Osteocyte (in vitro differentiated cells): Measurements from ENCODE around the gene CDC34. TPM values are rescaled to one million over a fixed set of nuclear protein-coding genes. Genes with fewer than 3 reads are reported as not detected.
A peak's percentile ranks its signal among the peaks of the same experiment; 100 is the strongest.

Source experiments
- DNase-seq: peaks from one replicate; pipeline ENCODE4 v3.0.0; 2021; ENCODE audit warnings: mixed read lengths; ENCODE audit not compliant: unreplicated experiment; ENCODE audit errors: extremely low spot score
- H3K27ac Mint-ChIP-seq: one replicate; pipeline ENCODE4 v1.8.0; 2021; ENCODE audit warnings: mild to moderate bottlenecking, mixed read lengths; ENCODE audit not compliant: unreplicated experiment
- H3K27me3 Mint-ChIP-seq: one replicate; pipeline ENCODE4 v1.8.0; 2021; ENCODE audit warnings: mixed read lengths; ENCODE audit not compliant: unreplicated experiment
- H3K36me3 Mint-ChIP-seq: one replicate; pipeline ENCODE4 v1.8.0; 2021; ENCODE audit warnings: mixed read lengths; ENCODE audit not compliant: unreplicated experiment
- H3K4me1 Mint-ChIP-seq: one replicate; pipeline ENCODE4 v1.8.0; 2021; ENCODE audit warnings: mixed read lengths; ENCODE audit not compliant: unreplicated experiment
- H3K4me3 Mint-ChIP-seq: one replicate; pipeline ENCODE4 v1.8.0; 2021; ENCODE audit warnings: mild to moderate bottlenecking, moderate library complexity, mixed read lengths; ENCODE audit not compliant: unreplicated experiment
- H3K9me3 Mint-ChIP-seq: one replicate; pipeline ENCODE4 v1.8.0; 2021; ENCODE audit warnings: mixed read lengths; ENCODE audit not compliant: unreplicated experiment
- CTCF ChIP-seq: fragments of 200-600 bp; sonication (generic); IDR thresholded peaks from 2 replicates; pipeline ENCODE4 v1.5.0; 2021; ENCODE audit warnings: antibody characterized with exemption, mild to moderate bottlenecking, moderate library complexity
- total RNA-seq: library from RNA; stranded (reverse); gene quantifications from 2 replicates; pipeline ENCODE4 v1.2.1, GENCODE V29; 2021

CDC34 gene
- total RNA-seq, 1 donor from 2014 or later, result 65.3 TPM

- peaks cover 29% of the 10 kb centered on the region for H3K4me1 Mint-ChIP-seq
- H3K4me3 Mint-ChIP-seq, result peak within 1 kb of the TSS; percentile 84
- H3K27ac Mint-ChIP-seq, result peak within 1 kb of the TSS; percentile 96
- peaks cover 4% of the 10 kb centered on the region for H3K36me3 Mint-ChIP-seq
- peak; percentile 99 for DNase-seq
- no peaks in the 10 kb centered on the region for H3K27me3 Mint-ChIP-seq
- no peaks in the 10 kb centered on the region for H3K9me3 Mint-ChIP-seq
- TF ChIP-seq CTCF, result no peak
Measured at GRCh38 chr19:507286-508203, 24.0 kb upstream of the CDC34 start, which contains the start of gene TPGS1. Gene TPGS1 (plus strand): TSS chr19:507497. CDS start chr19:507507, 10 bp downstream.

- no peak for TF ChIP-seq CTCF
- H3K4me3 Mint-ChIP-seq, result peak overlapping the region; percentile 84
- no peak for DNase-seq
- H3K9me3 Mint-ChIP-seq, result no peaks in the 10 kb centered on the region
- peaks cover 29% of the 10 kb centered on the region for H3K4me1 Mint-ChIP-seq
- no peaks in the 10 kb centered on the region for H3K27me3 Mint-ChIP-seq
- H3K36me3 Mint-ChIP-seq, result peaks cover 4% of the 10 kb centered on the region
- peak overlapping the region; percentile 68 for H3K27ac Mint-ChIP-seq
Measured at GRCh38 chr19:508204-509150, 23.1 kb upstream of the CDC34 start.

- no peaks in the 10 kb centered on the region for H3K9me3 Mint-ChIP-seq
- peak overlapping the region; percentile 65 for H3K27ac Mint-ChIP-seq
- peak overlapping the region; percentile 55 for H3K4me3 Mint-ChIP-seq
Measured at GRCh38 chr19:510606-511100, 20.9 kb upstream of the CDC34 start.

DNA sequence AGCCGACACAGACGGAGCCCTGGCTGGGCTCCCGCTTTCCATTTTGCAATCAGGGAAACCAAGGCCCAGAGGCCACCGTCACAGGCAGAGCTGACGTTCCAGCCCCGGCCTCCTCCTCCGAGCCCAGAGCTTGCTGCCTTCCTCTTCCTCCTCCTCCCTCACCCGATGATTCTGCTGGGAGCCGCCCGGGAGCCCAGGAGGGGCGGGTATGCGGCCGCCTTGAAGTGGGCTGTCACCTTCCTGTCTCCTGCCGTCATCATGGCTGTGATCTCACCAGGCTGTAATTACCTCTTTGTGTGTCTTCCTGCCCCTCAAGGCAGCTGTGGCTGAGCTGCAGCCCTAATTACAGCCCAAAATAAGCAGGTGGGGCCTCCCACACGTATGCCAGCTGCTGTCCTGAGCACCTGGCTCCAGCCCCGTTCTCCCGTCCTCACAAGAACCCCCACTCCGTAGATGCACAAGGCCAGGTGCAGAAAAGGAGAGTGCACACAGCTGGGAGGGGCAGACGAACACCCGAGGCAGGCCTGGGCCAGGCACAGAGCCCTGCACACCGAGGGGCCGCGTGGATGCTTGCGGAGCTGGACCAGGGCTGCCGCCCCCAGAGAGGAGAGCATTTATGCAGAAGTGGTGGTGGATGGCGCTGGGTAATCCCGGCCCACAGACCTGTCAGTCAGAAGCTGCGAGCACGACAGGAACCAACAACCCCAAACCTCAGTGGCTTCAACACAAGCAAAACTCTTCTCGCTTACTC, 20.3 kb upstream of the CDC34 start:
- TF ChIP-seq CTCF, result no peak
- no peak for DNase-seq
- Mint-ChIP-seq H3K4me1 (peaks cover 27% of the 10 kb centered on the region), H3K27me3 (no peaks in the 10 kb centered on the region), H3K36me3 (peaks cover 4% of the 10 kb centered on the region), H3K9me3 (no peaks in the 10 kb centered on the region), H3K27ac (peak overlapping the region; percentile 65), H3K4me3 (peak overlapping the region; percentile 14)

More at GRCh38 chr19:510606-511100, 20.9 kb upstream of the CDC34 start:
- TF ChIP-seq CTCF, result peak; percentile 97
- Mint-ChIP-seq H3K27me3 (no peaks in the 10 kb centered on the region), H3K4me1 (peaks cover 29% of the 10 kb centered on the region), H3K36me3 (peaks cover 4% of the 10 kb centered on the region)
- peak; percentile 95 for DNase-seq
